Activated T-cell treated with anti-CD3 and anti-CD28 coated beads for 4 hours (primary cell): Measurements from ENCODE around the gene PRKD1.
"Not testable (repeated sequence)": the region's sequence is repeated elsewhere in the genome, so short reads cannot be mapped to it uniquely, and the experiment has no call there.

Source experiments
- DNase-seq: peaks from one replicate; pipeline ENCODE4 v3.0.0-alpha.2; 2020

Gene PRKD1

GRCh38 chr14:29796853-29797252, 130.8 kb downstream of the PRKD1 start:
- DNase-seq, result no peak

GRCh38 chr14:29789475-29789874, 138.2 kb downstream of the PRKD1 start:
- DNase-seq, result no peak

DNA sequence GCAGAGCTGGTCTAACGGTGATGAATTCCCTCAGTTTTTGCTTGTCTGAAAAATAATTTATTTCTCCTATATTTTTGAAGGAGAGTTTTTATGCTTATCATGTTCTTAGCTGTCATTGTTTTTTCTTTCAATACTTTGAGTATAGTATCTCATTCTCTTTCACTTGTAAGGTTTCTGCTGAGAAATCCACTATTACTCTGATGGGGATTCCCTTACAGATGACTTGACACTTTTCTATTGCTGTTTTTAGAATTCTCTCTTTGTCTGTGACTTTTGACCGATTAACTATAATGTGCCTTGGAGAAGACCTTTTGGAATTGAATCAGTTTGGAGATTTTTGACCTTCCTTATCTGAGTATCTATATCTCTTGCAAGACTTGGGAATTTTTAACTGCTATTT, 139.6 kb downstream of the PRKD1 start:
- DNase-seq, result no peak

- no peak for DNase-seq
Observed at GRCh38 chr14:29783556-29783955, 144.1 kb downstream of the PRKD1 start.

DNA sequence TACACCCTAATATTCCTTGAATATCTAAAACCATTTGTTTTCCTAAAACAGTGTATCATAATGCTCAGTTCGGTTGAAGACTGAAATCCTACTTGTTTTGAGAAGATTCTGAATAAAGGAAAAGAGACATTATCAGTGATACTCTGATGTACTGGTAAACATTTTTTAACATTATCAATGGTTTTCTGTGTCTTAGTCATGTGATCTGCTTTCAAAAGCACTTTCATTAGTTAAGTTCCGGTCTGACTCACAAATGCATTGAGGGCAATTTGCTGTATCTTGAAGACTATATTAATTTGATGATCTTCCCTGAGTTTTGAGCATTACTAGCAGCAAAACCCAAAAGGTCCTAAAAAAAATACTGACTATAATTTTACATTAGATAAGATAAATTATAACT, 145.6 kb downstream of the PRKD1 start:
- no peak for DNase-seq

DNA sequence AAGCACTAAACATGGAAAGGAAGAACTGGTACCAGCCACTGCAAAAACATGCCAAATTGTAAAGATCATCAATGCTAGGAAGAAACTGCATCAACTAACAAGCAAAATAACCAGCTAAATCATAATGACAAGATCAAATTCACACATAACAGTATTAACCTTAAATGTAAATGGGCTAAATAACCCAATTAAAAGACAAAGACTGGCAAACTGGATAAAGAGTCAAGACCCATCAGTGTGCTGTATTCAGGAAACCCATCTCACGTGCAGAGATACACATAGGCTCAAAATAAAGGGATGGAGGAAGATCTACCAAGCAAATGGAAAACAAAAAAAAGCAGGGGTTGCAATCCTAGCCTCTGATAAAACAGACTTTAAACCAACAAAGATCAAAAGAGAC, 150.5 kb downstream of the PRKD1 start:
- DNase-seq, result not testable (repeated sequence)

- DNase-seq, result no peak
Observed at GRCh38 chr14:29773990-29774389, 153.7 kb downstream of the PRKD1 start.

DNA sequence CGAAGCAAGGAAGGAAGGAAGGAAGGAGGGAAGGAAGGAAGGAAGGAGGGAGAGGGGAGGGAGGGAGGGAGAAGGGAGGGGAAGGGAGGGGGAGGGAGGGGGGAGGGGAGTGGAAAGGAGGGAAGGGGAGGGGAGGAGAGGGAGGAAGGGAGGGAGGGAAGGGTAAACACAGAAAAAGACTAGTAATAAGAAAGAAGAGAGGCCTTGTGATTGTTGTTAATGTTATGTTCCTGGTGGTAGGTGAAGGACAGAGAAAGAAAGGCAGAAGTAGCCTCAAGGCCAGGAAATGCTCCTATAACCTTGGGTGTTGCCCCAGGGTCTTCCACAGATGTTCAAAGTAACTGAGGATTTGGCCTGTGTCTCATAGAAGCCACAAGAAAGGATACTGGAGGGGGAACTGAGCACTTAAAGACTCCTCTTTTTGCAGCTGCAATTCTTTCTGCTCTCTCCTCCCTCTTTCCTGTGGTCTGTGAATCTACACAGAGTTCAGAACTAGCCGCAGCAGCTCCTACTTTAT, 164.2 kb downstream of the PRKD1 start:
- DNase-seq, result no peak

DNA sequence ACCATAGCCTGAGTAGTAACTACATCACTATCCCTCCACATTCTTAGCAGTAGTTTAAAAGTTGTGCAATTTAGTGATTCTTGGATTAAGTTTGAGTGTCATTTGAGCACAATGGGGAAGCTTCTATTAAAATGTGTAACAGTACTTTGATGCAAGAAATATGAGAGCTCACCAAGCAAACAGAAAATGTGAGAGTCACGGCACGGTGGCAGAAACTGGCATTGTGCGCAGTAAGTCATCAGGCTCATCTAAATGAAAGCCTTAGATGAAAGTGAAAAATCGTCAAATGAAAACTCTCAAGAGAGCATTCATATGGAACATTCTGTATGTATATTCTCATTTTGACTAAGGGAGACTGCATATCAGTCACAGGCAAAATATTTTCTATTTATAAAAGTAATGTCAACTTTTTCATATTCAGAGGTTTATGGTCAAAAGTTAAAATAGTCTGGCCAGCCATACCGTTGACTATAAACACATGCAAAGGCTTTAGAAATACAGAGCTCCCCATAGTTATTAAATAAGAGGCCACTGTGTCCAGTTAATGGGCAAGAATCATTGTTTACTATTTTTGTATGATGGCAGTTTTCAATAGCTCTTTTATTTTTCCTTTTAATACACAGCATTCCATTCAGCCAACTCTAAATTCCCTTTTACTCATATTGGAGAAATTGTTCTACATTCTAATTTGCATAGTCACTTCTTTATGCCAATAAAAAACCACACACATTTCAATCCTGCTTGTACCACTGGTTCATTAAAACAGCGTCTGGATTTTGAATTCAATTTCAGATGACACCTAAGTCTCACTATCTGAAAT, 167.9 kb downstream of the PRKD1 start:
- DNase-seq, result no peak

GRCh38 chr14:29757711-29758233, 169.9 kb downstream of the PRKD1 start:
- no peak for DNase-seq

DNA sequence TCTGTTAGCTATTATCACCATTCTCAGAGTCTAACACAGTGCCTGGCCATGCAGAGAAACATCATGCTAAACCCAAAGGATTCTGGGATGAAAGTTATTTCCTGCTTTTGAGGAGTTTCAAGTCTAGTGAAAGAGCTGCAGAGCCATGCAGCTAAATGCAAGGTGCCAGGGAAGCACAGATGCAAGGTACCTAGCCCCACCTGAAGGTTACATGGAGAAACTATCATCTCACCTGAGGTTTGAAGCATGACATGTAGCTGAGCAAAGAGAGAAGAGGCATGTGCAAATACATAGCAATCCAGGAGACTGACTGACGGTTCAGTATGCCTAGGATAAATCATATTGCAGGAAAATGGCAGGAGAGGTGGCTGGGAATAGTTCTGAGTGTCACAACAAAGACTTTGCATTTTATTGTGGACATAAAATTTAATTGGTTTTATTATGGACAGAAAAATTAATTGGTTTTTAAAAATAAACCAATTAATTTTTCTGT, 170.4 kb downstream of the PRKD1 start:
- DNase-seq, result no peak

DNA sequence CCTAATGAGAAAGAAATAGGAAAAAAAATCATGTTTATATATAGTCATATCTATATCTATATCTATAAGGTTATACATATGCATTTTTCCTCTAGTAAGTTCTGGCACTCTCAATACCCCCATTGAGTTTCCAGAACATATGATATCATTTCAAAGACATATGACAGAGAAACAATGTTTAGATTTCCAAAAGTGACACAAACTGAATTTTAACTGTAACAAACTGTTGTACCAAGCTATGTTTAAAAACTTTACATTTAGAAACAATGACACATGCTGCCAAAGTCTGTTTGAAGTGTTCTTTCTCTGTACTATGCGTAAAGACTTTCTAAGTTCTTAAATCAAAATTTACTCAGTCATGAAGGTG, 171.6 kb downstream of the PRKD1 start:
- DNase-seq, result no peak

DNA sequence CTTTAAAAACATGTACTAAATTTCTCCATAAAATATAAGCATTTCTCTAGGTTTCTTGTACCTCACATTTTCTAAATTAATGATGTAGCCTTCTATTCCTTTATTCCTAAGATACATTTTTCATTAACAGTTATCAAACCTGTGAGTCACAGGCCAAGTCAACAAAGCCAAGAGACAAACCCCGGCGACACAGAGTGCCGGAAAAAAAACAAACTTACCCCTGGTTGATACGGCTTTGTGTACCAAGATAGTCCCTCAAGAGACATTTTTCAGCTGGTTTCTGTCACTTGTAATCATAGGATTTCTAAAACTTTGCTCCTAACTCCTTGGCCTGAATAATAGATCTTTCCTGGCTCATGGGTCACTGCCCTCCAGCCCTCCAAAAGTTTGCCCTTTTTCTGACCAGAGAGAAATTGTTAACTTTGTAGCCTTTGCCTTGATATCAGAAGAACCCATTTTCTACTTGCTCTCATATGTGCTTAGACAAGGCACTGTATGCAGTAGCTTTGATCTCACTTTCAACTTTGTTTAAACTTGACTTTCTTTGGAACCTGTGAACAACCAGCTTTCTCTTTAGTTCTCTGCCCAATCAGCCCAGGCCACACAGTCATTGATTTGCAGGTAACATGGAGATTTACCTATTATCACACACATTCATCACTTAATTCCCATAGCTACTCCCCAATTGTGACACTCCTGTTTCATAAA, 172.2 kb downstream of the PRKD1 start:
- DNase-seq, result no peak

DNA sequence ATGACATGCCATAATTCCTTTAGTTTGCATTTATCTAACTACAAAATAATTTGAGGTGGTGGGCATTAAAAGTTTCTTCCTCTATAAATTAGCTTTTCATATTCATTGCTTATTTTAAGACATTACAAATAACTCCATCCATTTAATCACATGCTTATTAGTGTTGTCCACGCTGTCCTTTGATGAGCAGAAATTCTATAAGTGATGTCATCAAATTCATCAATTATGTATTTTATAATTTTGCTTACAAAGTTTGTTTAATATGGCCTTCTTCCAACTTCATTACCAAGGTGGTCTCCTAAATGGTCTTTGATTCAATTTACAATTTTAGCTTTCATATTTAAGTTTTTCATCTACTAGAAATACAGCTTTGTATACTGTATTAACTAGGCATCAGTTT, 173.5 kb downstream of the PRKD1 start:
- no peak for DNase-seq

DNA sequence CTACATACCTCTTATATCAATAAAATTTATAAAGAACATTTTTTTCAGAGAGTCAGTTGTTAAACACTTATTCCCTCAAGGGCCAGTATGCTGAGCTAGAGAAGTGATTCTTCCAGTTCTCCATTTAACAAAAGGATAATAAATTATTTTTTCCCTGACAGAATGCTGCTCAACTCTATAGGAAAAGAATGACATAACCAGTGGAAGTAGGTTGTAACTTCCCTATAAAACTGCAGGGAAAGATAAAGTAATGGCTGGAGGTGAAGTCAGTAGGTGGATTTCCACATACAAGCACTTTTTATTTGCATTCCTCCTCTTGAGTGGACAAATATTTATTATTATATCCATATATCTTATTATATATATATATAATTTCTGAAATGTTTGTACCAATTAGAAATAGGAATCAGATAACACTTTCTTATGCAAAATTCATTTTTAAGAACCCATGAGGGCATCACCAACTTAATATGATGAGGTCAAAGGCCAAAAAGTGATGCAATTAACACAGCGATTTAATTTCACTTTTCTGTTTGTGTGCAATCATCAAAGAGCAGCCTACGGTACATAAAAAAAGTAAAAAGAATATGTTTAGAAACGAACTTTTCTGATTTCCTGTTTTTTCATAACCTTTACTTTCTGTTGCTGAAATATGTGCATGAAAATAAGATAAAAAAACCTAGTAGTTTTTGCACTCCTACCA, 175.3 kb downstream of the PRKD1 start:
- no peak for DNase-seq

DNA sequence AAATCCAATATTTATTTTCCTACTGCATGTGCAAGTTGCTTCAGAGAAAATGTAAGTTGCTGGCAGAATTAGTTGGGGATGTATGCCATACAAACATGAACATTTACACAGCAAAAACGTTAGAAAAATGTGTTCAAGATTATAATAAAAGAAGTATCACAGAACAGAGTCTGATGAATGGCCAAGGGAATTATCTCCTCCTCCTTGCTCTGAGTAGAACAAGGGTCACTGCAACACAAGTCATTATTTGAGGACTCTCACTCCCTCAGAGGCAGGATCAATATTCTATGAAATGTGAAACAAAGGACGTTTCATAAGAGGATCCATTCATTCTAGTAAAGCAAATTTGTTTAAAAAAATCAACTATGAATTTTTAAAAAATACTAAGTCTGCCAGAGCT, 177.8 kb downstream of the PRKD1 start:
- no peak for DNase-seq

- no peak for DNase-seq
Observed at GRCh38 chr14:29749327-29749726, 178.3 kb downstream of the PRKD1 start.

DNA sequence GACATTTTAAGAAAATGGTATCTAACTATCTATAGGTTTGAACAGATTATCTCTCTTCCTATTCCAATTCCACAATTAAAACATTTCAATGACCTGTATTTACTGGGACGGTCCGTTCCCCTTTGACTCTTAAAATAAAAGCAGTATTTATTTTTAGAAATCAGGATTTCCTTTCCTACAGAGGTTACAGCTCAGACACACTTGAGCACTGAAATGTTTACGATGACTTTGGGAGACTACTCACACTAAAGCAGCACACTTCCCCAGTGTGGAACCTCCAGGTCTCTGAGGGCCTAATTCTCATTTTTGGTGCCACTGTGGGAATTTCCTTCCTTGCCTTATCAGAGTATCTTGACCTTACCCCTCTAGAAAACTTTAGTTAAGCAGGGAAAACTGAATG, 181.8 kb downstream of the PRKD1 start:
- DNase-seq, result no peak

GRCh38 chr14:29743531-29743930, 184.1 kb downstream of the PRKD1 start:
- no peak for DNase-seq

- DNase-seq, result no peak
Observed at GRCh38 chr14:29741909-29742401, 185.7 kb downstream of the PRKD1 start.

DNA sequence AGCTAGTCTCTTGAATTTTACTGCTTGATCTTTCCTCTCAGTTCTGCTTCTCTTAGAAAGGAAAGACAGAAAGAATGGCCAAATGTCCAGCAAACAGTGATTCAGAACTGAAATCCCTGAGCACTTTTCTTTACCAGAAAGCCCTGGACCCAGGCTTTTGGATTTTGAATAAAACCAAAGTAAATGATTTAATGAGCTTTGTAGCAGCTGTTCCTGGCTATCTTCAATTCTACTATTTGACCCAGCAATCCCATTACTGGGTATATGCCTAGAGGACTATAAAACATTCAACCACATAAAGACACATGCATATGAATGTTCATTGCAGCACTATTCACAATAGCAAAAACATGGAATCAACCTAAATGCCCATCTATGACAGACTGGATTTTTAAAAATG, 187.2 kb downstream of the PRKD1 start:
- DNase-seq, result no peak

GRCh38 chr14:29738950-29739349, 188.7 kb downstream of the PRKD1 start:
- DNase-seq, result no peak

DNA sequence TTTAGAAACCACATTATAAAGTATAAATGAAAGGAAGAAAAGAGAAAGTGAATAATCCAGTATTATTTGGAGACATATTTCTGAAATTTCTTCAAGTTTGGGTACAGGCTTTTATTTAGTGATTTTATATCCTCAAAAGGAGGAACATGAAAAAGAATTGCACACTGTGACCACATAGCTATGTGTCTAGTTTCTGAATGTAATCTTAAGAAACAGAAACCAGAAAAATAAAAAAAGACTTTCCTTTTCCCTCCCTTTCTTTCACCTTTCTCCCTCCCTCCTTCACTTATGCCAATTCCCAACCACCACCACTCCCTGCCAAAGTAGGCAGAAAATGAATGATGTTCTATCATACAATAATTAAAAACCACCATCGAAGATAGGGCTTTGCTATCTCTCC, 189.6 kb downstream of the PRKD1 start:
- DNase-seq, result no peak
